RCC 7860 (cell line): Measurements from ENCODE around the gene HAPLN2.
"Not testable (repeated sequence)": the region's sequence is repeated elsewhere in the genome, so short reads cannot be mapped to it uniquely, and the experiment has no call there.

ENCODE experiments used
- DNase-seq: peaks from one replicate; pipeline ENCODE4 v3.0.0-alpha.2; 2015; ENCODE audit warnings: low spot score
- FAIRE-seq: peaks from 2 replicates; lab custom pipeline; 2012; peaks lifted over from hg19 to GRCh38; lab: Jason Lieb, UNC

The HAPLN2 gene

GRCh38 chr1:156591432-156592157, 27.6 kb upstream of the HAPLN2 start, which contains the start of gene NAXE:
Gene NAXE (plus strand): TSS chr1:156591776. CDS start chr1:156591805, 29 bp downstream.
- FAIRE-seq (no peak), DNase-seq (peak; percentile 28)

- DNase-seq (no peak), FAIRE-seq (no peak)
Measured at GRCh38 chr1:156592158-156592909, 26.9 kb upstream of the HAPLN2 start.

- DNase-seq (no peak), FAIRE-seq (no peak)
Measured at GRCh38 chr1:156592910-156593660, 26.1 kb upstream of the HAPLN2 start.

GRCh38 chr1:156593661-156593989, 25.6 kb upstream of the HAPLN2 start:
- DNase-seq, result no peak
- FAIRE-seq, result no peak

- FAIRE-seq (no peak), DNase-seq (no peak)
Measured at GRCh38 chr1:156594190-156594589, 25.0 kb upstream of the HAPLN2 start.

- FAIRE-seq, result no peak
- DNase-seq, result no peak
Measured at GRCh38 chr1:156595016-156595415, 24.2 kb upstream of the HAPLN2 start.

GRCh38 chr1:156596426-156596825, 22.8 kb upstream of the HAPLN2 start:
- DNase-seq (no peak), FAIRE-seq (no peak)

GRCh38 chr1:156598125-156598524, 21.1 kb upstream of the HAPLN2 start:
- FAIRE-seq, result no peak
- no peak for DNase-seq

GRCh38 chr1:156598731-156599432, 20.3 kb upstream of the HAPLN2 start:
- no peak for FAIRE-seq

GRCh38 chr1:156599811-156600210, 19.4 kb upstream of the HAPLN2 start:
- FAIRE-seq (no peak), DNase-seq (peak; percentile 24)

More at GRCh38 chr1:156598731-156599432, 20.3 kb upstream of the HAPLN2 start:
- DNase-seq, result no peak

- no peak for FAIRE-seq
Measured at GRCh38 chr1:156600733-156601121, 18.5 kb upstream of the HAPLN2 start.

GRCh38 chr1:156601122-156601830, 17.9 kb upstream of the HAPLN2 start, which contains the start of gene GPATCH4:
Gene GPATCH4 (minus strand): TSS chr1:156601479.
- FAIRE-seq (no peak), DNase-seq (peak; percentile 70)

More at GRCh38 chr1:156600733-156601121, 18.5 kb upstream of the HAPLN2 start:
- no peak for DNase-seq

GRCh38 chr1:156601892-156602291, 17.3 kb upstream of the HAPLN2 start:
- DNase-seq, result no peak
- no peak for FAIRE-seq

- DNase-seq, result no peak
- no peak for FAIRE-seq
Measured at GRCh38 chr1:156602557-156602993, 16.6 kb upstream of the HAPLN2 start.

GRCh38 chr1:156607344-156607743, 11.9 kb upstream of the HAPLN2 start:
- not testable (repeated sequence) for DNase-seq, FAIRE-seq

GRCh38 chr1:156608036-156608674, 11.1 kb upstream of the HAPLN2 start:
- DNase-seq (peak; percentile 68), FAIRE-seq (peak; percentile 66)

GRCh38 chr1:156608981-156609380, 10.2 kb upstream of the HAPLN2 start:
- no peak for FAIRE-seq
- DNase-seq, result no peak

GRCh38 chr1:156610072-156610471, 9.1 kb upstream of the HAPLN2 start:
- DNase-seq, FAIRE-seq: not testable (repeated sequence)

GRCh38 chr1:156612666-156613065, 6.5 kb upstream of the HAPLN2 start:
- FAIRE-seq (no peak), DNase-seq (no peak)
